Measurements from ENCODE around the gene ADGRD1.
"Not testable (repeated sequence)": the region's sequence is repeated elsewhere in the genome, so short reads cannot be mapped to it uniquely, and the experiment has no call there.

Gene ADGRD1

GRCh38 chr12:130988261-130988660 lies 34.6 kb downstream of the ADGRD1 start:
- DNase-seq, result no peak

GRCh38 chr12:130988751-130989150 lies 35.0 kb downstream of the ADGRD1 start:
- no peak for DNase-seq

- DNase-seq, result no peak
These were observed 35.7 kb downstream of the ADGRD1 start for GRCh38 chr12:130989391-130989790.

- DNase-seq, result no peak
These were observed 36.3 kb downstream of the ADGRD1 start for GRCh38 chr12:130990034-130990433.

GRCh38 chr12:130992448-130992847 lies 38.7 kb downstream of the ADGRD1 start:
- DNase-seq, result no peak

GRCh38 chr12:130992979-130993538 lies 39.4 kb downstream of the ADGRD1 start:
- DNase-seq, result no peak

- DNase-seq, result peak; percentile 96
These were observed 40.3 kb downstream of the ADGRD1 start for GRCh38 chr12:130993759-130994670.

- DNase-seq, result peak; percentile 41
These were observed 41.2 kb downstream of the ADGRD1 start for GRCh38 chr12:130994821-130995375.

GRCh38 chr12:130995386-130995969 lies 41.8 kb downstream of the ADGRD1 start:
- DNase-seq, result not testable (repeated sequence)

- no peak for DNase-seq
These were observed 44.4 kb downstream of the ADGRD1 start for GRCh38 chr12:130998136-130998535.

GRCh38 chr12:131000000-131000486 lies 46.3 kb downstream of the ADGRD1 start:
- no peak for DNase-seq

- no peak for DNase-seq
These were observed 47.8 kb downstream of the ADGRD1 start for GRCh38 chr12:131001493-131001892.

- no peak for DNase-seq
These were observed 48.5 kb downstream of the ADGRD1 start for GRCh38 chr12:131002216-131002631.

GRCh38 chr12:131003036-131003715 lies 49.5 kb downstream of the ADGRD1 start:
- no peak for DNase-seq

GRCh38 chr12:131003716-131004045 lies 50.0 kb downstream of the ADGRD1 start:
- DNase-seq, result no peak

- no peak for DNase-seq
These were observed 50.5 kb downstream of the ADGRD1 start for GRCh38 chr12:131004166-131004565.

- no peak for DNase-seq
These were observed 51.7 kb downstream of the ADGRD1 start for GRCh38 chr12:131005161-131006035.

- no peak for DNase-seq
These were observed 52.5 kb downstream of the ADGRD1 start for GRCh38 chr12:131006036-131006735.

GRCh38 chr12:131007031-131007739 lies 53.5 kb downstream of the ADGRD1 start:
- DNase-seq, result no peak

GRCh38 chr12:131007740-131008117 lies 54.0 kb downstream of the ADGRD1 start:
- no peak for DNase-seq

Data from SHP77 treated with DMSO at 0.1 percent for 48 hours (cell line).